ENCODE measurements around the gene PIK3R1.

DNA sequence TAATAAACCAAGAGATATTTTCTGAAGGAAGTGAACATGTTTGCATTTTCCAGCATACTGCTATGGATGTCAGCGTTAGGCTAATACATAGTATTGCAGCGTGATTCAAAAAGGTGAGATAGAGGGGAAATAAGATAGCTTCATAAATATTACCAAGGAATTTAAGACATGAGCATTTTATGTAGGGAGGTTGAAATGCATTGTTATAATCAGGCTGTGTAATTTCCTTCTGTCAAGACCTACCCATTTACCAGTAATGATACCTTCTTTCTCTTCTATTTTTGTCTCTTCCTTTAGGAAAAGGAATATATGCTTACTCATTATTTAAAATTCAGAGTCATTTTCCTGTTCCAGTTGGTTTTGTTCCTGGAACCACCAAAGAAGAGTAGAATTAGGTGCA is 33.3 kb downstream of the PIK3R1 start:
- no peak for TF ChIP-seq POLR2A (IDR thresholded peaks at IDR 0.05)
- TF ChIP-seq, protein P1, sequence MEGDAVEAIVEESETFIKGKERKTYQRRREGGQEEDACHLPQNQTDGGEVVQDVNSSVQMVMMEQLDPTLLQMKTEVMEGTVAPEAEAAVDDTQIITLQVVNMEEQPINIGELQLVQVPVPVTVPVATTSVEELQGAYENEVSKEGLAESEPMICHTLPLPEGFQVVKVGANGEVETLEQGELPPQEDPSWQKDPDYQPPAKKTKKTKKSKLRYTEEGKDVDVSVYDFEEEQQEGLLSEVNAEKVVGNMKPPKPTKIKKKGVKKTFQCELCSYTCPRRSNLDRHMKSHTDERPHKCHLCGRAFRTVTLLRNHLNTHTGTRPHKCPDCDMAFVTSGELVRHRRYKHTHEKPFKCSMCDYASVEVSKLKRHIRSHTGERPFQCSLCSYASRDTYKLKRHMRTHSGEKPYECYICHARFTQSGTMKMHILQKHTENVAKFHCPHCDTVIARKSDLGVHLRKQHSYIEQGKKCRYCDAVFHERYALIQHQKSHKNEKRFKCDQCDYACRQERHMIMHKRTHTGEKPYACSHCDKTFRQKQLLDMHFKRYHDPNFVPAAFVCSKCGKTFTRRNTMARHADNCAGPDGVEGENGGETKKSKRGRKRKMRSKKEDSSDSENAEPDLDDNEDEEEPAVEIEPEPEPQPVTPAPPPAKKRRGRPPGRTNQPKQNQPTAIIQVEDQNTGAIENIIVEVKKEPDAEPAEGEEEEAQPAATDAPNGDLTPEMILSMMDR (IDR thresholded peaks at IDR 0.05): no peak
